Activated naive CD4-positive, alpha-beta T cell treated with anti-CD3 and anti-CD28 coated beads, Interleukin-2, amount 50 U/mL, for 24 hours (primary cell): ENCODE measurements around the gene ZNF829.

Experiments used
- H3K27ac Mint-ChIP-seq: one replicate; pipeline ENCODE4 v1.8.0; 2021; ENCODE audit warnings: mild to moderate bottlenecking, mixed read lengths
- H3K27me3 Mint-ChIP-seq: one replicate; pipeline ENCODE4 v1.8.0; 2021; ENCODE audit warnings: mixed read lengths
- H3K36me3 Mint-ChIP-seq: one replicate; pipeline ENCODE4 v1.8.0; 2021; ENCODE audit warnings: mixed read lengths
- H3K4me1 Mint-ChIP-seq: one replicate; pipeline ENCODE4 v1.8.0; 2021; ENCODE audit warnings: mixed read lengths
- H3K4me3 Mint-ChIP-seq: one replicate; pipeline ENCODE4 v1.8.0; 2021; ENCODE audit warnings: mild to moderate bottlenecking, mixed read lengths
- H3K9me3 Mint-ChIP-seq: one replicate; pipeline ENCODE4 v1.8.0; 2021; ENCODE audit warnings: mixed read lengths

The ZNF829 gene

GRCh38 chr19:36849701-36850558, 66.2 kb downstream of the ZNF829 start:
- Mint-ChIP-seq H3K27ac (no peak overlapping the region), H3K27me3 (no peaks in the 10 kb centered on the region), H3K4me1 (peaks cover 19% of the 10 kb centered on the region), H3K9me3 (peaks cover 13% of the 10 kb centered on the region), H3K4me3 (no peak overlapping the region), H3K36me3 (peaks cover 28% of the 10 kb centered on the region)

GRCh38 chr19:36847968-36848367, 68.1 kb downstream of the ZNF829 start:
- Mint-ChIP-seq H3K4me1 (peaks cover 11% of the 10 kb centered on the region), H3K4me3 (peak overlapping the region; percentile 85), H3K36me3 (peaks cover 25% of the 10 kb centered on the region), H3K27me3 (no peaks in the 10 kb centered on the region), H3K27ac (no peak overlapping the region), H3K9me3 (peaks cover 5% of the 10 kb centered on the region)

GRCh38 chr19:36838784-36839324, 77.2 kb downstream of the ZNF829 start:
- Mint-ChIP-seq H3K9me3 (peaks cover 17% of the 10 kb centered on the region), H3K36me3 (peaks cover 33% of the 10 kb centered on the region), H3K4me3 (no peak overlapping the region), H3K27ac (peak overlapping the region; percentile 30), H3K27me3 (no peaks in the 10 kb centered on the region), H3K4me1 (peaks cover 8% of the 10 kb centered on the region)
